Trophoblast cell (in vitro differentiated cells and primary cell): ENCODE measurements around the gene FBN3.

Source experiments
- DNase-seq, 2 donors: peaks; one replicate each; pipeline ENCODE4 v3.0.0-alpha.2; 2016
- H2AFZ ChIP-seq: 2 replicates; pipeline ENCODE4 v1.6.1; 2013; ENCODE audit warnings: low read length, moderate library complexity, mild to moderate bottlenecking; ENCODE audit not compliant: insufficient read depth, poor library complexity
- H2AK5ac ChIP-seq: 2 replicates; pipeline ENCODE4 v1.6.1; 2013; ENCODE audit warnings: mild to moderate bottlenecking, low read length
- H2BK120ac ChIP-seq: 2 replicates; pipeline ENCODE4 v1.6.1; 2013; ENCODE audit warnings: low read length, mild to moderate bottlenecking, moderate library complexity; ENCODE audit not compliant: insufficient read depth, poor library complexity
- H2BK12ac ChIP-seq: 2 replicates; pipeline ENCODE4 v1.6.1; 2013; ENCODE audit warnings: mild to moderate bottlenecking, low read length, moderate library complexity
- H2BK5ac ChIP-seq: 2 replicates; pipeline ENCODE4 v1.6.1; 2013; ENCODE audit warnings: low read length, low read depth, moderate library complexity, mild to moderate bottlenecking; ENCODE audit not compliant: poor library complexity
- H3K14ac ChIP-seq: 2 replicates; pipeline ENCODE4 v1.6.1; 2013; ENCODE audit warnings: mild to moderate bottlenecking, low read length
- H3K18ac ChIP-seq: 2 replicates; pipeline ENCODE4 v1.6.1; 2013; ENCODE audit warnings: mild to moderate bottlenecking, low read length
- H3K23ac ChIP-seq: 2 replicates; pipeline ENCODE4 v1.6.1; 2013; ENCODE audit warnings: low read length
- H3K27ac ChIP-seq: 2 replicates; pipeline ENCODE4 v1.5.1; 2013; ENCODE audit warnings: low read depth, mild to moderate bottlenecking, inconsistent platforms, low read length, moderate library complexity
- H3K27me3 ChIP-seq: 2 replicates; pipeline ENCODE4 v1.6.1; 2013; ENCODE audit warnings: inconsistent platforms, mild to moderate bottlenecking, low read length, moderate library complexity; ENCODE audit not compliant: insufficient read depth
- H3K36me3 ChIP-seq, 2 experiments: 1 replicate in 1 of 2; 2 replicates in 1 of 2; pipeline ENCODE4 v1.6.1; 2013; ENCODE audit warnings: low read length in 2 of 2, mild to moderate bottlenecking in 2 of 2, moderate library complexity in 1 of 2; ENCODE audit not compliant: insufficient read depth in 2 of 2, control insufficient read depth in 1 of 2
- H3K4ac ChIP-seq: 2 replicates; pipeline ENCODE4 v1.6.1; 2013; ENCODE audit warnings: low read depth, mild to moderate bottlenecking, low read length, moderate library complexity
- H3K4me1 ChIP-seq, 2 experiments: 1 replicate in 1 of 2; 2 replicates in 1 of 2; pipeline ENCODE4 v1.6.1; 2013; ENCODE audit warnings: low read length in 2 of 2, mild to moderate bottlenecking in 2 of 2, moderate library complexity in 1 of 2; ENCODE audit not compliant: insufficient read depth in 2 of 2, control insufficient read depth in 1 of 2
- H3K4me2 ChIP-seq: 2 replicates; pipeline ENCODE4 v1.6.1; 2013; ENCODE audit warnings: inconsistent platforms, mild to moderate bottlenecking, low read length, moderate library complexity
- H3K4me3 ChIP-seq: 2 replicates; pipeline ENCODE4 v1.5.1; 2013; ENCODE audit warnings: mild to moderate bottlenecking, low read depth, low read length, inconsistent platforms
- H3K79me1 ChIP-seq: one replicate; pipeline ENCODE4 v1.6.1; 2013; ENCODE audit warnings: low read length
- H3K79me2 ChIP-seq: 2 replicates; pipeline ENCODE4 v1.6.1; 2013; ENCODE audit warnings: low read length, mild to moderate bottlenecking; ENCODE audit not compliant: control insufficient read depth, insufficient read depth, poor library complexity
- H3K9ac ChIP-seq: 2 replicates; pipeline ENCODE4 v1.6.1; 2013; ENCODE audit warnings: mild to moderate bottlenecking, low read length
- H3K9me3 ChIP-seq: 2 replicates; pipeline ENCODE4 v1.6.1; 2013; ENCODE audit warnings: low read depth, mild to moderate bottlenecking, control low read depth, inconsistent platforms, low read length; ENCODE audit not compliant: insufficient read depth
- H4K12ac ChIP-seq: 2 replicates; pipeline ENCODE4 v1.6.1; 2013; ENCODE audit warnings: low read depth, mild to moderate bottlenecking, low read length, moderate library complexity
- H4K8ac ChIP-seq: 2 replicates; pipeline ENCODE4 v1.6.1; 2013; ENCODE audit warnings: low read depth, mild to moderate bottlenecking, low read length, moderate library complexity
- H4K91ac ChIP-seq: one replicate; pipeline ENCODE4 v1.6.1; 2013; ENCODE audit warnings: low read depth, mild to moderate bottlenecking, low read length, moderate library complexity
- WGBS: extraction: QIAGEN DNeasy Blood & Tissue Kit; methylation state at CpG from one replicate; pipeline ENCODE4 v1.1.7; 2013; ENCODE audit warnings: missing lambda C conversion rate; ENCODE audit not compliant: insufficient read length, insufficient coverage; ENCODE audit errors: extremely low coverage; 5-methylcytosine and 5-hydroxymethylcytosine counted together

Gene FBN3

DNA sequence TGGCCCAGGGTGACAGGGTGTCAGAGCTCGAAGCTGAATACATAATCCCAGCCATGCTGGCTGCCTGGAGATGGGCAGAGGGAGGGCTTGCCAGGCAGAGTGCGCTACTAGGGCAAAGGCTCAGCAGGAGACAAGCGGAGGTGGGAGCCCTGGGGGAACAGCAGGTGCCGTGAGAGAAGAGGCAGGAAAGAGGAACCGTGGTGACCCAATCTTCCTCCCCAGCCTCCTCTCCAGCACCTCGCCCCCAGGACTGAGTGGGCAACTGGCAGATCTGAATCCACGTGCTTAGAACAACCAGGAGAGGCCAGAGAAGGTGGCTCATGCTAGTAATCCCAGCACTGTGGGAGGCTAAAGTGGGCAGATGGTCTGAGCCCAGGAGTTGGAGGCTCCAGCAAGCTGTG is 107.9 kb downstream of the FBN3 start:
- Histone ChIP-seq H4K12ac (no peak overlapping the region), H3K36me3 (no peaks in the 10 kb centered on the region), H2BK12ac (no peak overlapping the region), H4K8ac (no peak overlapping the region), H2AFZ (no peak overlapping the region), H2BK120ac (no peak overlapping the region), H3K79me1 (no peaks in the 10 kb centered on the region), H3K27ac (no peak overlapping the region), H3K9me3 (peaks cover 5% of the 10 kb centered on the region), H3K23ac (no peak overlapping the region), H3K4me1 (no peaks in the 10 kb centered on the region), H2BK5ac (no peak overlapping the region), H3K4me3 (no peak overlapping the region), H2AK5ac (no peak overlapping the region), H3K14ac (no peak overlapping the region), H3K4me2 (no peak overlapping the region), H4K91ac (no peak overlapping the region), H3K18ac (no peak overlapping the region), H3K9ac (no peak overlapping the region), H3K27me3 (no peaks in the 10 kb centered on the region), H3K79me2 (no peaks in the 10 kb centered on the region), H3K4ac (no peak overlapping the region)
- WGBS = no CpG with 5 or more reads among the region's 7 CpGs
- DNase-seq = no peak

DNA sequence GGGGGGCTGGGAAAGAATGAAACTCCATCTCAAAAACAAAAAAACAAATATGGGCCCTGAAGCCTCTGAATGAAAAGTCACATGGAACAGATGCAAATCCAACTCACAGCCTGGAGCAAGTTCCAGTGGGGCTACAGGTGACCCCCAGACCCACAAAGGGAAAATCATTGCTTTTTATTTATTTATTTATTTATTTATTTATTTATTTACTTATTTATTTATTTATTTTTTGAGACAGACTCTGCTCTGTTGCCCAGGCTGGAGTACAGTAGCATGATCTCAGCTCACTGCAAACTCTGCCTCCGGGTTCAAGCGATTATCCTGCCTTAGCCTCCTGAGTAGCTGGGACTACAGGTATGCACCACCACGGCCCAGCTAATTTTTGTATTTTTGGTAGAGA is 110.2 kb downstream of the FBN3 start:
- no peak overlapping the region for H3K4ac ChIP-seq

DNA sequence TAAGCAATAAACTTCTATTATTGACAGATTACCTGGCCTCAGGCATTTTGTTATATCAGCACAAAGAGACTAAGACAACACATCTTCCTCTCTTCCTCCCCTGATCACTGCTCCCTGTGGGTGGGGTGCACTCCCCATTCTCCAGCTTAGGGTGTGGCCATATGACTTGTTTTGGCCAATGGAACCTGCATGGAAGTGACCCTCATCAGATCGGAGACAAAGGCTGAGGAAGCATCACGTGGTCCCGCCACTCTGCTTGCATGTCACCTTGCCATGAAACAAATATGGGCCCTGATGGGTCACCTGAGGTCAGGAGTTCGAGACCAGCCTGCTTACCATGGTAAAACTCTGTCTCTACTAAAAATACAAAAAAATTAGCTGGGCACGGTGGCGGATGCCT is 110.6 kb downstream of the FBN3 start:
- no peaks in the 10 kb centered on the region for H3K79me1 ChIP-seq
- H2AK5ac ChIP-seq = no peak overlapping the region
- H3K4me3 ChIP-seq = no peak overlapping the region
- H3K27ac ChIP-seq = no peak overlapping the region
- no peak overlapping the region for H3K4ac ChIP-seq
- H3K36me3 ChIP-seq = no peaks in the 10 kb centered on the region
- no peak overlapping the region for H4K12ac ChIP-seq
- H3K4me2 ChIP-seq = no peak overlapping the region
- H3K14ac ChIP-seq = no peak overlapping the region
- H3K79me2 ChIP-seq = no peaks in the 10 kb centered on the region
- no peak overlapping the region for H2AFZ ChIP-seq
- no peak overlapping the region for H2BK120ac ChIP-seq
- no peak overlapping the region for H2BK5ac ChIP-seq
- no peak overlapping the region for H3K9ac ChIP-seq
- no peak overlapping the region for H3K23ac ChIP-seq
- H3K9me3 ChIP-seq = peaks cover 2% of the 10 kb centered on the region
- H3K27me3 ChIP-seq = no peaks in the 10 kb centered on the region
- no peak overlapping the region for H4K8ac ChIP-seq
- H2BK12ac ChIP-seq = no peak overlapping the region
- no peak for DNase-seq
- H4K91ac ChIP-seq = no peak overlapping the region
- H3K4me1 ChIP-seq = peaks cover 0 to 2% of the 10 kb centered on the region in 2 experiments
- WGBS = no CpG with 5 or more reads among the region's 6 CpGs
- H3K18ac ChIP-seq = no peak overlapping the region

More for the DNA sequence above, 110.2 kb downstream of the FBN3 start:
- DNase-seq = no peak
- Histone ChIP-seq H2AFZ (no peak overlapping the region), H2AK5ac (no peak overlapping the region), H3K36me3 (no peaks in the 10 kb centered on the region), H3K79me2 (no peaks in the 10 kb centered on the region), H3K18ac (no peak overlapping the region), H2BK12ac (no peak overlapping the region), H2BK120ac (no peak overlapping the region), H4K12ac (no peak overlapping the region), H3K14ac (no peak overlapping the region), H3K9me3 (peaks cover 4% of the 10 kb centered on the region), H3K4me1 (no peaks in the 10 kb centered on the region), H4K91ac (no peak overlapping the region), H3K23ac (no peak overlapping the region), H4K8ac (no peak overlapping the region), H2BK5ac (no peak overlapping the region), H3K27me3 (no peaks in the 10 kb centered on the region), H3K4me3 (no peak overlapping the region), H3K9ac (no peak overlapping the region), H3K4me2 (no peak overlapping the region), H3K79me1 (no peaks in the 10 kb centered on the region), H3K27ac (no peak overlapping the region)
- WGBS = no CpG with 5 or more reads among the region's 3 CpGs

DNA sequence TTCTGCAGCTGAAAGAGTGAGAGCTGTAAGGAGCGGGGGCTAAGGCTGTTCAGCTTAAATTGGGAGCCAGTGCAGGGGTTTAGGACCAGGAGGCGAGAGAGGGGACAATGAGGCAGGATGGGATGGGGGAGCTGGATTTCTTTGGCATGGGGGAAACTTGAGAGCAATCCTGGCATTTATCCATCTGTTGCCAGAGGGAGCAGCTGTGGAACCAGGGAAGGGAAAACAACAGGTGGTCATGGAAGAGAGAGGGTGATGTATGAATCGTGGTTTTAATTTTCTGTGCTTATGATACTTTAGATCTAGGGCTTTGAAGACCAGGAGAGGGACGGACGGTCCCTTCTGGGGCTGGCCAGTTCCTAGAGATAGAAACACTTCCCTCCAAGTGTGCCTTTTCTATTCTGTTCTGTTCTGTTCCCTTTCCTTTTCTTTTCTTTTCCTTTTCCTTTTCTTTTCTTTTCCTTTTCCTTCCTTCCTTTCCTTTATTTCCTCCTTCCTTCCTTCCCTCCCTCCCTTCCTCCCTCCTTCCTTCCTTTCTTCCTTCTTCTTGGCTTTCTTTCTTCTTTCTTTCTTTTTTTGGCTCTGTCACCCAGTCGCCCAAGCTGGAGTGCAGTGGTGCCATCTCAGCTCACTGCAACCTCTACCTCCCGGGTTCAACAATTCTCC is 112.8 kb downstream of the FBN3 start:
- Histone ChIP-seq H3K79me1 (no peaks in the 10 kb centered on the region), H3K14ac (no peak overlapping the region), H3K23ac (no peak overlapping the region), H2AFZ (no peak overlapping the region), H3K79me2 (no peaks in the 10 kb centered on the region), H3K9me3 (peaks cover 2% of the 10 kb centered on the region), H4K91ac (no peak overlapping the region), H2BK120ac (no peak overlapping the region), H3K27ac (no peak overlapping the region), H3K18ac (no peak overlapping the region), H2AK5ac (no peak overlapping the region), H4K12ac (no peak overlapping the region), H3K4me2 (no peak overlapping the region), H3K36me3 (no peaks in the 10 kb centered on the region), H2BK12ac (no peak overlapping the region), H3K4ac (no peak overlapping the region), H3K4me3 (no peak overlapping the region), H4K8ac (no peak overlapping the region), H2BK5ac (no peak overlapping the region), H3K9ac (no peak overlapping the region), H3K27me3 (no peaks in the 10 kb centered on the region), H3K4me1 (peaks cover 0 to 10% of the 10 kb centered on the region in 2 experiments)
- WGBS = no CpG with 5 or more reads among the region's 7 CpGs
- DNase-seq = no peak
